HG02981 (cell line): ENCODE data around the gene HOXC4.
"Not testable (repeated sequence)": the region's sequence is repeated elsewhere in the genome, so short reads cannot be mapped to it uniquely, and the experiment has no call there.

Experiments
- ATAC-seq: cut with Tn5 transposase; IDR thresholded peaks from one replicate; pipeline ENCODE4 v1.9.1; 2021; ENCODE audit warnings: mild to moderate bottlenecking, moderate library complexity; ENCODE audit not compliant: unreplicated experiment

HOXC4 gene

GRCh38 chr12:54053003-54053750 is 458 bp upstream of the HOXC4 start:
- no peak for ATAC-seq

- no peak for ATAC-seq
Measured at GRCh38 chr12:54054742-54055194, 1.1 kb downstream of the HOXC4 start.

GRCh38 chr12:54055552-54055951 is 1.9 kb downstream of the HOXC4 start:
- ATAC-seq: no peak

- no peak for ATAC-seq
Measured at GRCh38 chr12:54056110-54056509, 2.5 kb downstream of the HOXC4 start.

DNA sequence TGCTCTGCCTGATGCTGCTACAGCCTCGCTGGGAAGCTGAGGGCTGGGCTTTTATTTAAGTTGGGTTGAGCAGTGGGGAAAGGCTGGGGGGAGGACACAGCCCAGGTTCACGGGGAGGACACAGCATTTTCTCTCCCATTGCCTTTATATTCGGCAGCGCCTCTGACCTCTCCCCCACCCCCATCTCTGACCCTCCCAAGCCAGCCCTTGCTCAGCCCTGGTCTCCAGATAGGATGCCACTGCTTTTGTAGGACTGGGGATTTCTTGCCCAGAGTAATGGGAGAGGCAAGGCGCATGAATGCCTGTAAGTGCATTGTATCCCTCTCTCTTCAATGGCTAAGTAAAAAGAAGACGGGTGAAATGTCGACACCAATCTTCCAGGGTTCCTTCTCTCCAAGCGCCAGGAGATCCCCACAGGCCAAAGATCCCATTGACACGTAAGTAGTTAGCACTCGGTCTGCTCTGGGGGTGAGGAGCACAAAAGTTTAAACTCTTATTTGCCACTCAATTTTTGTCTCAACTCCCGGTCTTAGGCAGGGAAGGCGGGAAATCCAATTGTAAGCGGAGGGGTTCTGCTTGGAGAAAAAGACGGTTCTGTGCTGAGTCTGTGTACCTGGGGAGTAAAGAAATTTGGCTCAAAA is 4.6 kb downstream of the HOXC4 start:
- no peak for ATAC-seq

DNA sequence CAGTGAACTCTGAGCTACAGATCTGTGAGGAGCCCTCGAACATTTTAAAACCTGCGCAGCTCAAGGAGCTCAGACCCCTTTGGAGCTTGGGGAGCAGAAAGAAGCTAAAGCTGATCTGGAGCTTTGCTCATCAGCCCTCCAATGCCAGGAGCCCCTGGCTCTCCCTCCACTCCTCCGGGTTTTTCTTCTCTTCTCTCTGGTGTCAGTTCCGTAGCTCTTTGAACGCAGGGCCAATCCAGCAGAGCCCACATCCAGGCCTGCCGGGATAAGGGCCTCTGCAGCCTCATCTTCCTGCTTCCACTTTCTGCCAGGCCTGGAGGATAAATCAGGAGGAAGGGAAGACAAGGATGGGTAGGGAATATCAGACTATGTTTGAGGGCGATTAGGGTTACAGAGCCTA is 6.0 kb downstream of the HOXC4 start:
- no peak for ATAC-seq

DNA sequence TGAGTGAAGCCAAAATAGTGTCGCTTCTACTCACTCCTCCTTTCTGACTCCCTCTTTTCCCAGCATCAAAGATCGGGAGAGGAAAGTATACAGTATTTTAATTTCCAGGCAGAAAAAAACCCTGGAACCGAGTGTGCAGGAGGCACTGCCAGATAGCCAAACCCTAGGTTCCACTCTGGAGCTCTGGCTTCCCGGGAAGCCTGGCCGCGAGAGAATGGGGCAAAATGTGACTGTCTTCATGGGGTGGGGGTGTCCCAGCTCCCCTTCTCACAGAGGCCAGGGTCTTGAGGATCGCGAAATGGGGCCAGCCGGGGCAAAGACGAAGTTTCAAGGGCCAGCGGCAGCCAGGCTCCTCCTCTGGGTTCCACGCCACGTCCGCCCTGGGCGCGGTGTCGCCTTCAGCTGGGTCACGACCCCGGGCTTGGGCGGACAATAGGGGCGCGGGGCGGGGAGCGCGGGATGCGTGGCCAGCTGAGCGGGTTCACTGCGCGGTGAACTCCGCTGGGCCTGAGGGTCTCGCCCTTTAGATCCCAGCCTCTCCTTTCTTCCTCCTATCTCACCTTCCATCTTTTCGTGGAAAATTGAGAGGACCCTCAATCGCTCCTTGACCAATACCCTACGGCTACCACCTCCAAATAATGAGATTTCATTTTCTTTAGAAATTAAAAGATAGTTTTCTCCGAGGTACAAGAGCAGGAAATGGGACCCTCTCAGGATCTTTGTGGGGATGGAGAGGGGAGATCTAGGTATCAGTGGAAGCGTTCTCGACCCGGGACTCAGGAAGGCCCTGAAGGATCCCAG is 6.7 kb downstream of the HOXC4 start:
- ATAC-seq: no peak

DNA sequence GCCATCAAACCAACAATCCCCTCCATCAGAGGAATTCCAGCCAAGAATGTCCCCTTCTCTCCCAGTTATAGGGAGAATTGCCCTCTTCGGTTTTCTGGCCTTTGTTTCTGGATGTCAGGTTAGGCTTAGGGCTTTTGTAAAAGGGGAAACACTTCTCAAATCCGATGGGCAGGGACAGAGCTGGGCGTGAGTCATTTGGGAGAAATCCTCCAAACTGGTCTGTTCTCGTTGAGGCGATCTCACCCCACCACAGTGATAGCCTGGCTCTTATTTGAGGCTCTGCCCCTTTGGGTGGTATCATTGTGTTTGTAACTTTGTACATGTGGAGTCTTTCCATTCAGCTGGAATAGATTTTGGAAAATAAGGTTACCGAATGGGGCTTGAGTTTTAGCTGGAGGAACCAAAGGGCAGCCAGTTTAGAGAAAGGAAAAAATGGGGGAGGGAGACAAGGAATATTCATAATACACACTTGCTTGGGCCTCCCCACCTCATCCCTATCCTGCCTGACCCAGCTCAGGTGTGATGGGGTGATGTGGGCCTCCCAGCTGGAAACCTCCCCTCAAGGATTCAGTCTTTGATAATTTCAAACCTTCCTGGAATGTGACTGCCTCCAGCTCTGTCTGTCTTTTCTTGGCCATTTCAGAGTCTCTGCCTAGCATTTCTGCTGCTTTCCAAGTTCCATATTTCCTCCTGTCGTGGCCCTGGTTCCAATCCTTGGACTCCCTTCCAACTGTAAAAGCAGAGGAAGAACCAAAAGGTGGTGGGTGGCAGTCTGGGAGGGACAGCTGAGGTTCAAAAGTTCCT is 7.5 kb downstream of the HOXC4 start:
- no peak for ATAC-seq

GRCh38 chr12:54065677-54066076 is 12.0 kb downstream of the HOXC4 start:
- no peak for ATAC-seq

- ATAC-seq: no peak
Measured at GRCh38 chr12:54066408-54066807, 12.8 kb downstream of the HOXC4 start.

GRCh38 chr12:54068418-54069070 is 14.9 kb downstream of the HOXC4 start:
- ATAC-seq: no peak

GRCh38 chr12:54071942-54072341 is 18.3 kb downstream of the HOXC4 start:
- ATAC-seq: no peak

- ATAC-seq: no peak
Measured at GRCh38 chr12:54074308-54074707, 20.7 kb downstream of the HOXC4 start.

DNA sequence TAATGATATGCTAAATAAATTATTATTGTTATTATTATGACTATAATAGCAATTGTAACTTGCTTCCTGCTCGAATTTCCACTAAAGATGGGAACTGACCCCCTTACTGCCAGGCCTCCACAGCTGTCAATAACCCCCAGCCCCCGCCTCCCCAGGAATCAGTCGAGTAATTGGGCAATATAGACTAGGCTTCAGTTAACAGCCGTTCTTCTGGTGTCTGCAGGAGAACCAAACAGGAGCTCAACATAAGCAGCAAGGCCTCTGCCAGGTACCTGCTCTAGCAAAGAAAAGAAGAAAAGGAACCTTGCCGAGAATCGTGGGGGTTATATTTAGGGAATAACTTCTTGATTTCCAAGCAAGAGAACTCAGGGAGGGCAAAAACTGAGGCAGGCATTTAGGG is 21.8 kb downstream of the HOXC4 start:
- ATAC-seq: no peak

DNA sequence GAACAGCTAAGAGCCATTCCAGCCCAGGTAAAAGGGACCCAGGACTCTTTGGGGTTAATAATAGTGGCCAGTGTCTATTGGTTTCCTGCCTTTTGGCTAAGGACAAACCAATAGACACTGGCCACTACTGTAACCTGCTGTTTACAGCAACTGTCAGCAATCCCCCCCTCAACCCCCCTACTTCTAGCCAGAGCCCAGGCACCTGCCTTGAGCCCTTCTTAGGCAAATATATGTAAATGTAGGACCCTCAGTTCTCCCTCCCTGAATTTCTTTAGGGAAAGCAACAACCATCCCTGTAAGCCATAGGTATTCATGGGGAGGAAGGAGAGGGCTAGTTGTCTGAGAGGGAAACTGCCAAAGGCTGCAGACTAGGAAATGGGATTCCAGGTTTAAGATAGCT is 22.3 kb downstream of the HOXC4 start:
- ATAC-seq: no peak

DNA sequence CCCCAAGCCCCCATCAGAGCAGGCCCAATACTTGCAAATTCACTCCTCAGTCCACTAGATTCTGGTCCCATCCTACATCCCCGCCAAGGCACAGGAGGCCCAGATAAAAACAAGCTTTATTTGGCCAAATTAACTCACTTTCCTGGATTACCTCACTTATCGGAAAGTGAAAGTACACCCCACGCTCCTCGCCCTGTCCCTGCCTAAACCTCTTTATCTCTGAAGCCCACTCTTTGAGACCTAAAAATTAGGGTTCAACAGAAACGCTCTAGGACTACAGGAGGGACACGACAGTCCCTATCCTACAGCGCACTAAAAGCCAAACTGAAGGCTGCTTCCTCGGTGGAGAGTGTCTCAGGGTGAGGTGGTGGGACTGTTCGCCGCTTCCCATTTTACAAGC is 24.2 kb downstream of the HOXC4 start:
- ATAC-seq: not testable (repeated sequence)

DNA sequence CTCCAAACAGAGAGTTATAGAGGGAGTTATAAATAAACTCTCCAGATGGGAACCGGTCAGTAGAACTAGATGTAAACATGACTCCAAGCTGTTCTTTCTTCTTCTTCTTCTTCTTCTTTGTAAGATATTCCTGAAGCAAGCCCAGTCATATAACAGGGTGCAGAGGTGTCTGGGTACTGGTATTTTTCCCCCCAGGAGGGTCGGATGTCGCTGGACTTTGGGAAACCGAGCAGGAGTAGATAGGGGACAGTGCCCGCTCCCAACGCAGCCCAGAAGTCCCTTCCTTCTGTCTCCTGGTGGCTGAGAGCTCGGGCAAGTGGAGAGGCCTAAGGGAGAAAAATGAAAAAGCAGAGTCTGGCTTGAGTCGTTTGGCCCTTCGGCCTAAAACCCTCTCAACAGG is 25.5 kb downstream of the HOXC4 start:
- not testable (repeated sequence) for ATAC-seq

DNA sequence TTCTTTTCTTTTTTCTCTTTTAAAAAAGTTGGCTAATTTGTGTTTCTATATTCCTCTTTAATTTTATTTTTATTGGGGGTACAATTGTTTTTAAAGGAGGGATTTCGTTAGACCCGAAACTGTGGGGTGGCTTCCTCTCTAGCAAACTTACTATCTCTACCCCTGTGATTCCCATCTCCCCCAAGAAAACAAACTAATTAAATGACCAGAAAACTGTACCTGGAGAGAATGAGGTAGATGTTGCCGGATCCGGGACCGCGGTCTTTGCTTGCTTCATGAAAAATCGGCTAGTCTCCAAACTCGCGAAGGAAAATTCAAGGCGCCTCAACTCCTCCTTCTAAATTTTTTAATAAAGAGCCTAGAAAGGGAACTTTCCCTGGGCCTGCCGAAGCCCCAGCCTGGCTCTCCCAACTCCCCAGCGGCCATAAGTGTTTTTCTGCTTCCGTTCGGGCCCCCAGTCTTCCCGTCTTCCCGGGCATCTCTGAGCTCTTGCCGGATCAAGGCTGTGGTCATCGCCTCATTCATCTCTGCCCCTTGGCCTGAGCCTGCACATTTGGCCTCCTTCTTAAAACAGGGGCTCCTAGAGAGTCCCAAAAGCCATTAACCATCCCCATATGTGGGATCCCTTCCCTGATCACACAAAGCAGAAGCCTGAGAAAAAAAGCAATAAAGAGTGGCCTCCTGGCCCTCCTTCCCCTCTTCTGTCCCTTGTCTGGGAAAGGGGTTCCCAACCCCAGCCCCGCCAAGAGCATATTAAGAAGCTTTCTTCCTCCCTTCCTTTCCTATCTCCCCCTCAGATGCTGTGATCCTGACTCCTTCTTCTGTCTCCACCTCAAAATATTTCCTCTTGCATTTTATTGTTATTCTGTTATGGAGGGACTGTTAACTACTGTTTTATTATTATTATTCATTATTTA is 26.6 kb downstream of the HOXC4 start:
- ATAC-seq: not testable (repeated sequence)

DNA sequence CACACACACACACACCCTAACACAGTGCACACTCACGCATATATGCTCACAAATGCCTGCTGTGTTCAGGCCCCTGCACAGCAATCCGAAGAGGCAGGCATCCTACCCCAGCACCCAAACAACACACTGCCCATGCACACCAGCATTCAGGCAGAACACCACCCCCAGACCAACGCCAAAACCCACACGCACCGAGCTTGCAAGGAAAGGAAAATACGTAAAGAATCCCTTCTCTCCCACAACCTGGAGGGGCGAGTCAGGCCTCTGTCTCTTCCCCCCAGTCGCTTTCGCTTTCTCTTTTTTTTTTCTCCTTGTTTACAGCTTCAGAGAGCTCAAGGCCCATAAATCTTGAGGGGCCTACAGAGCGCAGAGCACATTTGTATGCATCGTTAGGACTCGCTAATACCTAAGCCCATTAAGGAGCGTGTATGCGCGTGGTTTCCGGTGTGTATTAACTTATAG is 27.4 kb downstream of the HOXC4 start:
- not testable (repeated sequence) for ATAC-seq
